Embryonic facial prominence (tissue), 1 donor: ENCODE results near the gene SEMA3A.

Source experiments
- DNase-seq: peaks from one replicate; pipeline ENCODE4 v3.0.0-alpha.2; 2016; ENCODE audit errors: extremely low spot score

SEMA3A gene

DNA sequence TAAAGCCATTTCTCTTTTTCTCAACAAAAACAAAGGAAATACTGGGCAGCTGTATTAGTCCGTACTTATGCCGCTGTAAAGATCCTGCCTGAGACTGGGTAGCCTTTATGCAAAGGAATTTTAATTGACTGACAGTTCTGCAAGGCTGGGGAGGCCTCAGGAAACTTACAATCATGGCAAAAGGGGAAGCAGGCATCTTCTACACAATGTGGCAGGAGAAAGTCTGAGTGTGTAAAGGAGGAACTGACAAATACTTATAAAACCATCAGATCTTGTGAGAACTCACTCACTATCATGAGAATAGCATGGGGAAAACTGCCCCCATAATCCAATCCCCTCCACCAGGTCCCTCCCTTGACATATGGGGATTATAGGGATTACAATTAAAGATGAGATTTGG lies 264.3 kb downstream of the SEMA3A start:
- DNase-seq: no peak

DNA sequence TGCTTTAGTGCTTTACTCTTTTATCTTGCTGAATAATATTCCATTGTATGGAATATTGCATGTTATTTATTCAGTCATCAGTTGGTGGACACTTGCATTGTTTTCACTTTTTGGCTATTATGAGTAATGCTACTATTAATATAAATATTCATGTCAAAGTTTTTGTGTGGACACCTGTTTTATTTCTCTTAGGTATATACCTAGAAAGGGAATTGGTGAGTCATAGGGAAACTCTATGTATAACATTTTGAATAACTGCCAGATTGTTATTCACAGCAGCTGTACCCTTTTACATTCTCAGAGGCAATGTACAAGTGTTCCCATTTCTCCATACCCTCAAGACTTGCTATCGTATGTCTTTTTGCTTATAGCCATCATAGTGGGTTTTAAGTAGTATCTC lies 268.7 kb downstream of the SEMA3A start:
- no peak for DNase-seq

DNA sequence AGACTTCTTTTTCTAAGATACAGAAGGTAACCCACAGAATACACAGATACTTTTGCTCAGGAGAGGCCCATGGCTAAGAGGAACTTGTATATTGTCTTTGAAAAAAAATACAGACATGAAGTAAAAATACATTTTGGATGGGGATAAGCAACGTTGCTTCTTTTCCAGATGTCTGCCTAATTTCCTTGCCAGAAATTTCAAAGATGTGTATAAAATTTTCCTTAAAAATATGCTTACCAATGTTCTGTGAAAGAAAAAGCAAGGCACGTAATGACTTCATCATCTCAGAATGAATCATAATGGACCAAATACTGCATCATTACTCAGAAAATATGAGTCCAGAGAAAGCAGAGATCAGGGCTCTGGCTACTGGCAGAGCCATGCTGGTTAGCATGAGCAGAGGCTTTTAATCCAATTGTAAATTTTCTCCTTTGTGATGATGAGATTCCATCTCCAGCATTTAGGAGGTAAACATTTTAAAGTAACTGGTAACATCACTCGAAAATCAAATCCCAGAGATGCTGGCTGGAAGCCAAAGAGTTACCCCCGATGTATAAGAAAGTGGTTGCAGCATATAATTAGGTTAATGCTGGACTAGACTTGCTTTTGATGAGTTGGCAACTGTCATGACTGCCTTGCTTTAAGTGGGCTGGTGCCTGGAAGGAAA lies 272.5 kb downstream of the SEMA3A start:
- peak; percentile 47 for DNase-seq

DNA sequence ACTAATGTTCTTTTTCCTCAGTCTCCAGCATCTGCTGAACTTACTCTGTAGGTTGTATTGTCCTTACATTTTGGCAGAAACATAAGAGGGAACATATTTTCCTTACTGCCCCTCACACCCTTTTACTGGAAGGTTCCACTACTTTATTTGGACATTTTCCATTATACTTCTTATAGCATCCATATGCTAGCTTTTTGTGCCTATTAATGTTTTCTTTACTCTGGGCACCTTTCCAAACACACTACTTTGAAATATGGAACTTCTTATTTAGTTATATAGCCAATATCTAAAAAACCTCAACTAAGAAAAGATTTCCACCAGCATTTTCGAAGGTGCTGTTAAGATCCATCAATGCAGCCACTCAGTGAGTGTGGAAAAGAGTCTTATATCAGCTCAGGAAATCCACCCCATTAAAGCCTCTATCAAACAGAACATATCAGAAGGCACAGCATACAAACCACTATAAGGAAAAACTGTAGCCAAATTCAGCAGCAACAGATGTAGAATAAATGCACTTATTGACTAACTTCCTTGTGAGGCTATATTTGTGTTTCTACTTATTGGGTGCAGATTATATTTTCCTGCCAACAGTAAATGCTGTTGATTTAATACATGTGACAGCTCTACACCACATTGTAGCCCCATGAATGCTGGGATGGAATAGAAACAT lies 273.2 kb downstream of the SEMA3A start:
- DNase-seq: peak; percentile 80

DNA sequence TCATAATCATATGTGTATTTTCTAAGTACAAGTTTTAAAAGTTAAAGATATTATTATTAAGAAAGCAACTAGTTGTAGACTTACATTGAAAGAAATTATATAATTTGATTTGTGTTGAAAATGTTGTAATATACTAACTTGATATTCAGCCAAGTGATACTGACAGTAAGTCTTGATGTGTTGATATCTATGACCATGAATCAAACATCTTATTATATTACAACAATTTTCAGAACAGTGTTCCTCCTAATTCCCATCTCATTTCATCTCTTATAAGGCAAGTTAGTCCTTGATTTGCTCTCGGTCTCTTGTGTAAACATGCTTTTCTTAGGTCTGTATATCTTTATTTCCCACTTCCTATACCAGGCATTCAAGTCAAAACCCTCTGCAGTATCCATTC lies 276.4 kb downstream of the SEMA3A start:
- DNase-seq: no peak

DNA sequence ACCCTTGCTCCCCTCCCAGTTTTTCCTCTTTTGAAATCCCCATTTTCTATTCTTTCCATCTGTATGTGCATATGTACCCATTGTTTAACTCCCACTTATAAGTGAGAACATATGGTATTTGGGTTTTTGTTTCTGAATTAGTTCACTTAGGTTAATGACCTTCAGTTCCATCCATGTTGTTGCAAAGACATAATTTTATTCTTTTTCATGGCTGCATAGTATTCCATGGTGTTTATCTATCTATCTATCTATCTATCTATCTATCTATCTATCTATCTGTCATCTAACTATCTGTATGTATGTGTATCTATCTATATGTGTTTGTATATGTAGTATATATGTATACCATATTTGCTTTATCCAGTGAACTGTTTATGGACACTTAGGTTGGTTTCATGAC lies 281.4 kb downstream of the SEMA3A start:
- DNase-seq: no peak

DNA sequence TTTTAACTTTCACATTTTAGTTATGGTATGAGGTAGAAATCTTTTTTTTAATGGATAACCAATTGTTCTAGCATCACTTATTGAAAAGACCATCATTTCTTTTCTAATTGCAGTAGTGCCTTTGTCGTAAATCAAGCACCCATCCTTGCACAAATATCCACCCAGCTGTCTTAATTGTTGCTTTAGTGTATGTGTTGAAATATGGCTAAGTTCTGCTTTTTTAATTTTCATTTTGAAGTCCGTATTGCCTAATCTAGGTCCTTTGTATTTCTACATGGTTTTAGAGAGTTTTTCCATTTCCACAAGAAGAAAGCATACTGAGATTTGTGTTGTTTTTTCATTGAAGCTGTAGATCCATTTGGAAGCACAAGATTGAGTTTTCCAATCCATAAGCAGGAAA lies 286.1 kb downstream of the SEMA3A start:
- no peak for DNase-seq
